GM12878 (cell line): ENCODE results near the gene SNAI1. TPM values are rescaled to one million over a fixed set of nuclear protein-coding genes. Genes with fewer than 3 reads are reported as not detected.

Source experiments
- ATAC-seq: fragments of 200-7000 bp; cut with Tn5 transposase; 3 replicates; pipeline ENCODE4 v1.9.1; 2020; ENCODE audit warnings: mild to moderate bottlenecking, moderate library complexity
- BruUV-seq: library from RNA; stranded (reverse); fragments of 400-500 nt; replicated peaks from 2 replicates; lab custom pipeline; 2021; lab: Mats Ljungman, UMichigan
- CTCF ChIA-PET: fragments of 300-600 bp; sonication (Branson Sonifier 250); formaldehyde crosslinking; extraction: SDS; loops from one replicate; lab custom pipeline; 2021; ENCODE audit warnings: inconsistent platforms; lab: Yijun Ruan, JAX
- POLR2A ChIA-PET: fragments of 350-600 bp; formaldehyde crosslinking; extraction: SDS; loops from one replicate; lab custom pipeline; 2021; ENCODE audit warnings: inconsistent platforms; lab: Charles Lee
- RAD21 ChIA-PET: fragments of 300-600 bp; sonication (Branson Sonifier 250); formaldehyde crosslinking; loops from one replicate; lab custom pipeline; 2023; ENCODE audit warnings: antibody characterized with exemption; ENCODE audit not compliant: unreplicated experiment; lab: Charles Lee
- SMC1A ChIA-PET: fragments of 300-600 bp; sonication (Branson Sonifier 250); formaldehyde crosslinking; loops from one replicate; lab custom pipeline; 2023; ENCODE audit not compliant: unreplicated experiment, uncharacterized antibody; lab: Charles Lee
- DNase-seq: peaks from one replicate; pipeline ENCODE4 v3.0.0-alpha.2; 2011; ENCODE audit warnings: low read depth, low spot score
- FAIRE-seq: peaks from 3 replicates; lab custom pipeline; 2011; peaks lifted over from hg19 to GRCh38; lab: Jason Lieb, UNC
- H2AFZ ChIP-seq: 2 replicates; pipeline ENCODE4 v1.6.0; 2011; ENCODE audit warnings: low read depth, low read length, control low read depth; ENCODE audit not compliant: control insufficient read depth
- H3K27ac ChIP-seq: 2 replicates; pipeline ENCODE4 v1.5.1; 2011; ENCODE audit warnings: control low read depth; ENCODE audit not compliant: control insufficient read depth, insufficient read depth
- H3K27me3 ChIP-seq, 2 experiments: replicated peaks in 1 of 2; 2 replicates each; pipeline versions ENCODE4 v1.6.0 to v1.6.1; 2011; ENCODE audit warnings: low read length in 1 of 2; ENCODE audit not compliant: control insufficient read depth in 2 of 2, insufficient read depth in 2 of 2
- H3K36me3 ChIP-seq, 2 experiments: 2 replicates each; pipeline ENCODE4 v1.5.1; 2011; ENCODE audit warnings: low read length in 1 of 2; ENCODE audit not compliant: control insufficient read depth in 2 of 2, insufficient read depth in 2 of 2
- H3K4me1 ChIP-seq: 2 replicates; pipeline ENCODE4 v1.6.1; 2011; ENCODE audit warnings: mild to moderate bottlenecking, low read length, moderate library complexity, mixed read lengths; ENCODE audit not compliant: control insufficient read depth, insufficient read depth
- H3K4me2 ChIP-seq: 2 replicates; pipeline ENCODE4 v1.6.0; 2011; ENCODE audit warnings: control low read depth; ENCODE audit not compliant: control insufficient read depth, insufficient read depth
- H3K4me3 ChIP-seq: fragments of 200-600 bp; sonication (generic); 2 replicates; pipeline ENCODE4 v1.5.1; 2016
- H3K79me2 ChIP-seq: 2 replicates; pipeline ENCODE4 v1.6.0; 2011; ENCODE audit warnings: low read length; ENCODE audit not compliant: control insufficient read depth, insufficient read depth
- H3K9ac ChIP-seq: 2 replicates; pipeline ENCODE4 v1.8.0; 2011; ENCODE audit warnings: low read length, control low read depth, mixed read lengths; ENCODE audit not compliant: control insufficient read depth, insufficient read depth
- H3K9me3 ChIP-seq: replicated peaks from 3 replicates; pipeline ENCODE4 v1.5.1; 2011; ENCODE audit warnings: mild to moderate bottlenecking, low read length; ENCODE audit not compliant: control insufficient read depth, insufficient read depth
- H4K20me1 ChIP-seq: 2 replicates; pipeline ENCODE4 v1.6.0; 2011; ENCODE audit not compliant: control insufficient read depth, insufficient read depth
- FOXM1 ChIP-seq: IDR thresholded peaks from 2 replicates; pipeline ENCODE4 v1.6.1; 2012; ENCODE audit warnings: low read depth, mild to moderate bottlenecking, inconsistent platforms, low read length, moderate library complexity
- IKZF2 ChIP-seq, 2 experiments: fragments of 450-650 bp; IDR thresholded peaks; 2 replicates each; pipeline ENCODE4 v1.6.1; 2017; ENCODE audit warnings: mild to moderate bottlenecking in 2 of 2, moderate library complexity in 2 of 2
- SMAD1 ChIP-seq: fragments of 450-650 bp; IDR thresholded peaks from 2 replicates; pipeline ENCODE4 v1.6.1; 2018; ENCODE audit warnings: mild to moderate bottlenecking, low read depth; ENCODE audit not compliant: partially characterized antibody
- SREBF2 ChIP-seq: IDR thresholded peaks from 2 replicates; pipeline ENCODE4 v1.6.1; 2012; ENCODE audit warnings: mild to moderate bottlenecking, low read length
- TCF3 ChIP-seq: IDR thresholded peaks from 2 replicates; pipeline ENCODE4 v1.6.1; 2012; ENCODE audit warnings: low read depth, mild to moderate bottlenecking, low read length, borderline replicate concordance; ENCODE audit not compliant: insufficient read depth
- ZNF24 ChIP-seq: fragments of 450-650 bp; IDR thresholded peaks from 2 replicates; pipeline ENCODE4 v1.6.1; 2017; ENCODE audit warnings: antibody characterized with exemption, mild to moderate bottlenecking
- WGBS: methylation state at CpG from one replicate; pipeline ENCODE4 v1.1.6; 2016; ENCODE audit warnings: low lambda C conversion rate; ENCODE audit not compliant: insufficient replicate concordance, insufficient coverage; ENCODE audit errors: missing lambda C conversion rate; 5-methylcytosine and 5-hydroxymethylcytosine counted together
- in situ Hi-C: fragments of 300-500 bp; cut with MboI; formaldehyde crosslinking; loops from 9 replicates; pipeline ENCODE4 v1.14.3; 2018; ENCODE audit warnings: mixed read lengths
- intact Hi-C: fragments of 100-400 bp; cut with micrococcal nuclease; formaldehyde crosslinking; loops from one replicate; pipeline ENCODE4 v1.14.2; 2022; ENCODE audit not compliant: unreplicated experiment
- polyA plus RNA-seq, 11 experiments: library from polyadenylated mRNA; depleted of rRNA in 4 of 11; unstranded in 6 of 11; stranded (reverse) in 5 of 11; fragments of >200 nt; fragmentation: Nextera tagmentation in 4 of 11; fragmentation: Illumina TruSeq in 1 of 11; extraction: Ambion mirVana in 4 of 11; extraction: Trizol in 1 of 11; gene quantifications; 1 replicate in 1 of 11; 2 replicates in 10 of 11; pipeline versions ENCODE4 v1.2.1 to v1.2.3, GENCODE V29; 2011 to 2016; ENCODE audit warnings: inconsistent platforms in 2 of 11, missing spikeins in 2 of 11, low read depth in 1 of 11
- total RNA-seq, 4 experiments: library from RNA; depleted of rRNA in 3 of 4; stranded (reverse); fragments of >200 nt in 3 of 4; fragmentation: Illumina TruSeq in 1 of 4; extraction: Trizol in 1 of 4; gene quantifications; 2 replicates each; pipeline versions ENCODE4 v1.2.1 to v1.2.3, GENCODE V29; 2013 to 2021

Gene SNAI1
- total and polyA plus RNA-seq, 10 of the 15 experiments (the other 5 are each of a cell fraction or from before 2014, with no cell fraction given): 0.11 to 0.79 (median 0.24) TPM; not detected in 2

GRCh38 chr20:50012282-50013263 is 29.8 kb downstream of the SNAI1 start:
- SMC1A ChIA-PET: interaction anchor here (0.5 to 1.5 kb wide), 5 partner anchors 9 to 106 kb away, joined by 3 to 6 read pairs (median 4); no protein-coding TSS in a partner anchor
- POLR2A ChIA-PET: interaction anchor here (0.6 to 1.3 kb wide), 4 partner anchors 11 to 102 kb away, joined by 3 to 4 read pairs (median 4); no protein-coding TSS in a partner anchor
- no peak for DNase-seq

DNA sequence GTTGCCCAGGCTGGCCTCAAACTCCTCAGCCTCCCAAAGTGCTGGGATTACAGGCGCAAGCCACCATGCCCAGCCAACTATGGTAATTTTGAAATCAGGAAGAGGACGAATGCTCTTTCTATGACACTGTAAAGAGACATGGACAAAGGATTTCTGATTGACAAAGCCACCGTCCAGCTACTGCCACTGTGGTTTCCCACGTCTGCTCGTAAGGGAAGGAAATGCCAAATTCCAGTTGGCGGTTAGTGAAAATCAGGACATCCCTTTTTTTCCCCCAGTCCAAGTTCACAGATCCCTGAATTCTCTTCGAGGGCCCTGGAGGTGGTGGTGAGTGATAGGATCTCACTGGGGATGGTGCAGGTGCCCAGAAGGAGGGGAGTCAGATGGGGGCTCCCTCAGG is 31.2 kb downstream of the SNAI1 start:
- Histone ChIP-seq H2AFZ (no peak overlapping the region), H3K27me3 (no peaks in the 10 kb centered on the region; a peak in 2 of 4 replicates), H3K4me2 (no peak overlapping the region), H3K79me2 (no peaks in the 10 kb centered on the region), H4K20me1 (no peaks in the 10 kb centered on the region), H3K4me1 (peaks cover 10% of the 10 kb centered on the region), H3K9ac (no peak overlapping the region), H3K27ac (no peak overlapping the region), H3K9me3 (no peaks in the 10 kb centered on the region), H3K36me3 (no peaks in the 10 kb centered on the region), H3K4me3 (no peak overlapping the region)
- ChIA-PET RAD21 (interaction anchor here (1.0 kb wide), 1 partner anchor 76 kb away, joined by 3 read pairs; no protein-coding TSS in a partner anchor), POLR2A (interaction anchor here (1.3 kb wide), 1 partner anchor 12 kb away, joined by 3 read pairs; no protein-coding TSS in a partner anchor), SMC1A (interaction anchor here (1.5 kb wide), 1 partner anchor 58 kb away, joined by 5 read pairs; no protein-coding TSS in a partner anchor), CTCF (interaction anchor here (1.0 to 2.8 kb wide), 3 partner anchors 35 to 57 kb away, joined by 3 to 8 read pairs (median 3); no protein-coding TSS in a partner anchor)
- DNase-seq: no peak
- no TSS peak for BruUV-seq
- 58% methylated on average over 7 of the region's 7 CpGs for WGBS
- ATAC-seq: no peak
- TF ChIP-seq SMAD1: no peak
- in situ Hi-C loops (no loop called here), intact Hi-C loops (no loop called here)
- no peak for FAIRE-seq

More at GRCh38 chr20:50012282-50013263, 29.8 kb downstream of the SNAI1 start:
- TF ChIP-seq IKZF2 (IDR thresholded peaks at IDR 0.05) (0 out of 4 replicates have a peak, but pooled peaks of 1 of the 2 experiments have one; percentile 10), ZNF24 (0 out of 2 replicates have a peak, but pooled peaks have one; percentile 17), SREBF2 (no peak), TCF3 (no peak), FOXM1 (no peak)
- CTCF ChIA-PET: interaction anchor here (0.6 to 2.8 kb wide), 5 partner anchors 11 to 59 kb away, joined by 3 to 15 read pairs (median 4); no protein-coding TSS in a partner anchor
- RAD21 ChIA-PET: interaction anchor here (1.0 to 1.8 kb wide), 4 partner anchors 13 to 75 kb away, joined by 3 to 15 read pairs (median 5); no protein-coding TSS in a partner anchor
- H3K9me3 ChIP-seq: no peaks in the 10 kb centered on the region
- no peak overlapping the region for H3K4me3 ChIP-seq
- no peaks in the 10 kb centered on the region for H3K36me3 ChIP-seq
- H3K4me1 ChIP-seq: peaks cover 10% of the 10 kb centered on the region
- ATAC-seq (peak; percentile 63), FAIRE-seq (no peak)
- WGBS: 15% methylated on average over 11 of the region's 12 CpGs
- no peak overlapping the region for H3K9ac ChIP-seq
- H3K4me2 ChIP-seq: 0 out of 2 replicates have a peak overlapping the region, but pooled peaks have one; percentile 7
- no peaks in the 10 kb centered on the region for H3K79me2 ChIP-seq
- no peak overlapping the region; the same call in 1 of the 2 replicates for H3K27ac ChIP-seq
- intact Hi-C loops: no loop called here
- peak overlapping the region; percentile 13 for H2AFZ ChIP-seq
- in situ Hi-C loops: no loop called here
- no TSS peak for BruUV-seq
- H3K27me3 ChIP-seq: no peaks in the 10 kb centered on the region; a peak in 2 of 4 replicates
- H4K20me1 ChIP-seq: no peaks in the 10 kb centered on the region
